Transverse colon (tissue), 4 donors: ENCODE results near the gene RNASE7.

Experiments used
- CTCF ChIP-seq, 5 experiments: fragments of 200-600 bp in 3 of 5; fragments of 450-650 bp in 2 of 5; sonication (generic) in 3 of 5; IDR thresholded peaks; 1 replicate in 2 of 5; 2 replicates in 3 of 5; pipeline ENCODE4 v1.5.1; 2016 to 2017; ENCODE audit warnings: antibody characterized with exemption in 5 of 5, inconsistent platforms in 3 of 5, mild to moderate bottlenecking in 2 of 5, moderate library complexity in 1 of 5
- EP300 ChIP-seq: sonication (generic); formaldehyde crosslinking; IDR thresholded peaks from one replicate; pipeline ENCODE4 v1.6.1; 2017; ENCODE audit warnings: antibody characterized with exemption, low read depth
- POLR2A ChIP-seq: fragments of 450-650 bp; IDR thresholded peaks from one replicate; pipeline ENCODE4 v1.6.1; 2016; ENCODE audit warnings: antibody characterized with exemption, mild to moderate bottlenecking, moderate library complexity
- POLR2AphosphoS5 ChIP-seq, 3 donors: sonication (generic); formaldehyde crosslinking; IDR thresholded peaks; one replicate each; pipeline ENCODE4 v1.6.1; 2016; ENCODE audit warnings: antibody characterized with exemption in 3 of 3

- no peak for TF ChIP-seq CTCF (IDR thresholded peaks at IDR 0.05)
- TF ChIP-seq POLR2A: no peak
- no peak for TF ChIP-seq POLR2AphosphoS5 (IDR thresholded peaks at IDR 0.05)
- TF ChIP-seq EP300: no peak
Measured at GRCh38 chr14:21087294-21088091, 45.3 kb downstream of the RNASE7 start.
